Adrenal gland (tissue), 5 donors: ENCODE measurements around the gene ATRN.

Source experiments
- CTCF ChIP-seq, 6 experiments: fragments of 450-650 bp in 4 of 6; fragments of 200-600 bp in 2 of 6; sonication (generic) in 1 of 6; IDR thresholded peaks; 1 replicate in 5 of 6; 2 replicates in 1 of 6; pipeline versions ENCODE4 v1.5.1 to v1.8.0; 2016 to 2021; ENCODE audit warnings: antibody characterized with exemption in 6 of 6, mild to moderate bottlenecking in 2 of 6, moderate library complexity in 1 of 6
- POLR2A ChIP-seq, 2 donors: fragments of 450-650 bp; IDR thresholded peaks; one replicate each; pipeline ENCODE4 v1.6.1; 2017; ENCODE audit warnings: antibody characterized with exemption in 2 of 2, mild to moderate bottlenecking in 2 of 2, moderate library complexity in 1 of 2
- donor health status: DM: no; HTN: no; CAD: no.

GRCh38 chr20:3459881-3460307 is 10.9 kb upstream of the ATRN start:
- TF ChIP-seq CTCF (IDR thresholded peaks at IDR 0.05) = no peak
- no peak for TF ChIP-seq POLR2A (IDR thresholded peaks at IDR 0.05)
